Neural progenitor cell (in vitro differentiated cells): ENCODE measurements around the gene STPG1. TPM values are rescaled to one million over a fixed set of nuclear protein-coding genes. Genes with fewer than 3 reads are reported as not detected.

ENCODE experiments used
- DNase-seq: peaks from one replicate; pipeline ENCODE4 v3.0.0-alpha.2; 2016; ENCODE audit warnings: low spot score
- H2AFZ ChIP-seq: fragments of 200-600 bp; sonication (generic); replicated peaks from 2 replicates; pipeline ENCODE4 v1.6.1; 2016; ENCODE audit warnings: antibody characterized with exemption
- H3F3A ChIP-seq: fragments of 200-600 bp; sonication (generic); 2 replicates; pipeline ENCODE4 v1.6.1; 2016; ENCODE audit warnings: antibody characterized with exemption, low read depth
- H3K27ac ChIP-seq: fragments of 200-600 bp; sonication (generic); 2 replicates; pipeline ENCODE4 v1.5.1; 2016; ENCODE audit warnings: mild to moderate bottlenecking
- H3K27me3 ChIP-seq: fragments of 200-600 bp; sonication (generic); 2 replicates; pipeline ENCODE4 v1.6.1; 2016; ENCODE audit warnings: mild to moderate bottlenecking, moderate library complexity
- H3K36me3 ChIP-seq: fragments of 200-600 bp; sonication (generic); 2 replicates; pipeline ENCODE4 v1.5.1; 2016
- H3K4me1 ChIP-seq: fragments of 200-600 bp; sonication (generic); 2 replicates; pipeline ENCODE4 v1.6.1; 2016; ENCODE audit warnings: mixed run types
- H3K4me2 ChIP-seq: fragments of 200-600 bp; sonication (generic); 2 replicates; pipeline ENCODE4 v1.6.1; 2016
- H3K4me3 ChIP-seq: fragments of 200-600 bp; sonication (generic); 2 replicates; pipeline ENCODE4 v1.5.1; 2016
- H3K79me2 ChIP-seq: fragments of 200-600 bp; sonication (generic); 2 replicates; pipeline ENCODE4 v1.6.1; 2016; ENCODE audit warnings: low read depth
- H3K9ac ChIP-seq: fragments of 200-600 bp; sonication (generic); 2 replicates; pipeline ENCODE4 v1.6.1; 2016
- H3K9me3 ChIP-seq: fragments of 200-600 bp; sonication (generic); 2 replicates; pipeline ENCODE4 v1.5.1; 2016; ENCODE audit warnings: low read depth
- H4K20me1 ChIP-seq: fragments of 200-600 bp; sonication (generic); 2 replicates; pipeline ENCODE4 v1.6.1; 2016; ENCODE audit warnings: low read depth
- H3K27ac Mint-ChIP-seq: 3 replicates; pipeline ENCODE4 v1.8.0; 2021; ENCODE audit warnings: mixed read lengths
- H3K27me3 Mint-ChIP-seq: 2 replicates; pipeline ENCODE4 v1.8.0; 2022; ENCODE audit warnings: low read depth, mild to moderate bottlenecking, inconsistent platforms, moderate library complexity, mixed read lengths; ENCODE audit not compliant: insufficient read depth
- H3K36me3 Mint-ChIP-seq: 3 replicates; pipeline ENCODE4 v1.8.0; 2021; ENCODE audit warnings: mixed read lengths
- H3K4me1 Mint-ChIP-seq: 3 replicates; pipeline ENCODE4 v1.8.0; 2021; ENCODE audit warnings: mixed read lengths
- H3K4me3 Mint-ChIP-seq: 3 replicates; pipeline ENCODE4 v1.8.0; 2021; ENCODE audit warnings: mild to moderate bottlenecking, moderate library complexity, mixed read lengths
- H3K9me3 Mint-ChIP-seq: 3 replicates; pipeline ENCODE4 v1.8.0; 2020; ENCODE audit warnings: mixed read lengths
- EZH2 ChIP-seq: fragments of 200-600 bp; sonication (generic); IDR thresholded peaks from 2 replicates; pipeline ENCODE4 v1.6.1; 2017; ENCODE audit warnings: antibody characterized with exemption, mild to moderate bottlenecking, moderate library complexity
- EZH2phosphoT487 ChIP-seq: fragments of 200-600 bp; sonication (generic); IDR thresholded peaks from 2 replicates; pipeline ENCODE4 v1.6.1; 2017; ENCODE audit warnings: antibody characterized with exemption
- total RNA-seq: library from RNA; depleted of rRNA; stranded (reverse); fragments of >200 nt; gene quantifications from 2 replicates; pipeline ENCODE4 v1.2.3, GENCODE V29; 2015; ENCODE audit warnings: low replicate concordance
- TF ChIP-seq, protein P1 (sequence below): fragments of 200-600 bp; sonication (generic); IDR thresholded peaks from 2 replicates; pipeline ENCODE4 v1.5.1; 2017; ENCODE audit warnings: antibody characterized with exemption, mild to moderate bottlenecking

Gene STPG1
- total RNA-seq, 1 donor from 2014 or later = 15.9 TPM

DNA sequence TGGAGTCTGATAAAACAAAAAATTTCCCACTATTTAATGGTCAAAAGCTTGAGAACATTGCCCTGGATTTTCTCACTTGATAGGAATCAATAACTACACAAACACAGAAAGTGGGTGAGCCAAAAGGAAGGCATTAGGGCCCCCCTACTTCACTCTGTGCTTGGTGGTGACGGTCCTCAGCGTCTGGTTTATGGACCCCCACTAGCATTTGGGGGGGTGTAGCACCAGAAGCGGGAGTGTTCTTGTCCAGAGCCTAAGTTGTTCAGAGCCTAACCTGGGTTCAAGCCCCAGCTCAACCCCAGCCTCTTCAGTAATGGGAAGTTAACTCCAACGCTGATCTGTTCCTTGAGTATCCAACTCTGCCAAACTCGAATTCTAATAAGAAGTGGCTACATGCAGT, 33.1 kb downstream of the STPG1 start:
- H3K27me3 Mint-ChIP-seq = no peaks in the 10 kb centered on the region
- TF ChIP-seq EZH2phosphoT487 = no peak
- TF ChIP-seq, protein P1, sequence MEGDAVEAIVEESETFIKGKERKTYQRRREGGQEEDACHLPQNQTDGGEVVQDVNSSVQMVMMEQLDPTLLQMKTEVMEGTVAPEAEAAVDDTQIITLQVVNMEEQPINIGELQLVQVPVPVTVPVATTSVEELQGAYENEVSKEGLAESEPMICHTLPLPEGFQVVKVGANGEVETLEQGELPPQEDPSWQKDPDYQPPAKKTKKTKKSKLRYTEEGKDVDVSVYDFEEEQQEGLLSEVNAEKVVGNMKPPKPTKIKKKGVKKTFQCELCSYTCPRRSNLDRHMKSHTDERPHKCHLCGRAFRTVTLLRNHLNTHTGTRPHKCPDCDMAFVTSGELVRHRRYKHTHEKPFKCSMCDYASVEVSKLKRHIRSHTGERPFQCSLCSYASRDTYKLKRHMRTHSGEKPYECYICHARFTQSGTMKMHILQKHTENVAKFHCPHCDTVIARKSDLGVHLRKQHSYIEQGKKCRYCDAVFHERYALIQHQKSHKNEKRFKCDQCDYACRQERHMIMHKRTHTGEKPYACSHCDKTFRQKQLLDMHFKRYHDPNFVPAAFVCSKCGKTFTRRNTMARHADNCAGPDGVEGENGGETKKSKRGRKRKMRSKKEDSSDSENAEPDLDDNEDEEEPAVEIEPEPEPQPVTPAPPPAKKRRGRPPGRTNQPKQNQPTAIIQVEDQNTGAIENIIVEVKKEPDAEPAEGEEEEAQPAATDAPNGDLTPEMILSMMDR = no peak
- no peak for TF ChIP-seq EZH2
- Histone ChIP-seq H3K27me3 (no peaks in the 10 kb centered on the region), H3K4me1 (peaks cover 21% of the 10 kb centered on the region), H3K4me2 (no peak overlapping the region), H4K20me1 (no peaks in the 10 kb centered on the region), H3F3A (peaks cover 13% of the 10 kb centered on the region), H3K9me3 (no peaks in the 10 kb centered on the region), H3K4me3 (no peak overlapping the region), H3K36me3 (no peaks in the 10 kb centered on the region), H3K79me2 (no peaks in the 10 kb centered on the region), H3K27ac (no peak overlapping the region), H2AFZ (no peak overlapping the region), H3K9ac (no peak overlapping the region)
- H3K27ac Mint-ChIP-seq = no peak overlapping the region
- no peak for DNase-seq
- no peak overlapping the region for H3K4me3 Mint-ChIP-seq
- peaks cover 13% of the 10 kb centered on the region for H3K36me3 Mint-ChIP-seq
- no peaks in the 10 kb centered on the region for H3K9me3 Mint-ChIP-seq
- peaks cover 44% of the 10 kb centered on the region for H3K4me1 Mint-ChIP-seq

DNA sequence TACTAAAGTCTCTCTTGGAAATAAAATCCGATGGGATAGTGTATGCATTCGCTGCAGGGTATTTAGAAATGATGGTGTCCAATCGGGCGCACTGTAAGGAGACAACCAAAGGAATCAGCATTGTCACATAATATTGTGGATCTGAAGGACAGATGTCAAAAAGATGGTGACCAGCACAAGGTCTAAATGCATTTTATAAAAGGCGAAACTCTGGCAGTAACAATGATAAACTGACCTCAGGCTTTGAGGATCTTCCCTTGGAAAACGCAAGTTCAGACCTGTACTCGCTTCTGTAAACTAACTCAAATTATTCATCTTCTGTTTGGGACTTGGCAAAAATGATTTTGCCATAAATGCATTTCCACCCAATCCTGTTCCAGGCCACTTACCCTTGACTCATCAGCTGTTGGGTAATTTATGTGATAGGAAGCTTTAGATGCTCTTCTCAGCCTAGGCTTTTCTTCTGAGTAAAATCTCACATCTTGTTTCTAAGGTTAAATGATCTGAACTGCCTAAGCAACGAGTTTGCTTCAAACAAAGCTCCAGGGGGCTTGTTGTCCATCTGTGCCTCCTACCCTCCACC, 33.8 kb downstream of the STPG1 start:
- Histone ChIP-seq H3K9me3 (no peaks in the 10 kb centered on the region), H3K4me2 (no peak overlapping the region), H2AFZ (no peak overlapping the region), H3K4me3 (no peak overlapping the region), H3K4me1 (peaks cover 28% of the 10 kb centered on the region), H4K20me1 (no peaks in the 10 kb centered on the region), H3K36me3 (no peaks in the 10 kb centered on the region), H3K27me3 (no peaks in the 10 kb centered on the region), H3K27ac (no peak overlapping the region), H3K9ac (no peak overlapping the region), H3K79me2 (no peaks in the 10 kb centered on the region), H3F3A (peaks cover 20% of the 10 kb centered on the region)
- H3K36me3 Mint-ChIP-seq = peaks cover 13% of the 10 kb centered on the region
- TF ChIP-seq, protein P1 = no peak
- TF ChIP-seq EZH2phosphoT487 = no peak
- TF ChIP-seq EZH2 = no peak
- no peaks in the 10 kb centered on the region for H3K27me3 Mint-ChIP-seq
- no peak overlapping the region for H3K4me3 Mint-ChIP-seq
- H3K9me3 Mint-ChIP-seq = no peaks in the 10 kb centered on the region
- no peak overlapping the region for H3K27ac Mint-ChIP-seq
- no peak for DNase-seq
- peaks cover 51% of the 10 kb centered on the region for H3K4me1 Mint-ChIP-seq

DNA sequence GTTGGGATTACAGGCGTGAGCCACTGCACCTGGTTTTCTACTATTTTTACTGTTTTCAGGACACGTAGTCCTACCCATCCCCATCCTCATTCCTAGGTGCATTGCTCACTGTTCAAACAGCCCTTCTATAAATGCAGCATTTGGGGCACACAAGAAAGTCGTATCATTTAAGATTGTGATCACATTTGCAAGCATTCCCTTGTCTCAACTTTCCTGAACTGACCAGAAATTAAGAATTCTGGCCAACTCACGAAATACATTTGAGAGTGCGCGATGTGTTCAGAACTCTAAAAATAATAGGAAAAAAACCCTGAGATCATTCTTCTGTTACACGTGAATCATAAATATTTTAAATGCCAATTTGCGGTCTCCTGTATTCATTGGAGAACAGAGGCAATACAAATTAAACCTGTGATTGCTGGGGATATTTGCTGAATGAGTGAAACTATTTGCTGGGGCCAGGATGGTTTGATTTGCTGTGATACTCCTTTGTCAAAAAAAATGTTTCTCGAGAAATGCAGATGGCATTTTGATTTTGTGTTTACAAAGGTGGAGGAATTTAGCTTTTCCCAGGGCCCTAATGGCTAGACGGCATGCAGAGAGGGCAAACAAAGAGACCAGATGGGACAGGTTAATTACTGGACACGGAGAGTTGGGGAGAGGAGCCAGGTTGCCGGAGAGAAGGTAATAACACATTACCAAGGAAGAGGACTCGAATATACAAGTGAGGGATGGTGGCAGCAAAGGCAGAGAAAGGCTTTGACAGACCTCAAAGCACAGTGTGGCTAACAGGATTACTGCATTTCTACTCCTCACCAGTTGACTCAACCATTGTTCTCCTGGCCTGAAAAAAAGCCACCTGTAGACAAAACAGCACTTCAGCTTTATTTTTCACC, 38.4 kb downstream of the STPG1 start:
- H3K9me3 Mint-ChIP-seq = no peaks in the 10 kb centered on the region
- H3K4me3 Mint-ChIP-seq = no peak overlapping the region
- peak; percentile 88 for DNase-seq

More for the DNA sequence above, 38.4 kb downstream of the STPG1 start:
- H3K36me3 Mint-ChIP-seq = peaks cover 4% of the 10 kb centered on the region
- Histone ChIP-seq H3K27me3 (no peaks in the 10 kb centered on the region), H3K4me1 (peaks cover 54% of the 10 kb centered on the region), H3K9me3 (no peaks in the 10 kb centered on the region), H3K79me2 (no peaks in the 10 kb centered on the region), H3K4me3 (peak overlapping the region; percentile 19), H3K27ac (peak overlapping the region; percentile 82), H2AFZ (no peak overlapping the region), H3F3A (peaks cover 27% of the 10 kb centered on the region), H3K4me2 (peak overlapping the region; percentile 65), H3K9ac (no peak overlapping the region), H4K20me1 (no peaks in the 10 kb centered on the region), H3K36me3 (no peaks in the 10 kb centered on the region)
- peak overlapping the region; percentile 95 for H3K27ac Mint-ChIP-seq
- TF ChIP-seq, protein P1 = no peak
- TF ChIP-seq EZH2 = no peak
- no peak for TF ChIP-seq EZH2phosphoT487
- H3K27me3 Mint-ChIP-seq = peaks cover 7% of the 10 kb centered on the region
- peaks cover 58% of the 10 kb centered on the region for H3K4me1 Mint-ChIP-seq
